Fibroblast of lung (primary cell): ENCODE measurements around the gene KCNIP4.

ENCODE experiments used
- EZH2 ChIP-seq: IDR thresholded peaks from 2 replicates; pipeline ENCODE4 v1.5.1; 2012; ENCODE audit warnings: low read length, control low read depth, mild to moderate bottlenecking; ENCODE audit errors: missing control alignments
- TF ChIP-seq, protein P1 (sequence below), 2 donors: IDR thresholded peaks in 1 of 2; conservative IDR thresholded peaks in 1 of 2; 1 replicate in 1 of 2; 2 replicates in 1 of 2; pipeline ENCODE4 v1.5.1; 2011 to 2012; ENCODE audit warnings: low read length in 2 of 2, control low read depth in 1 of 2, inconsistent platforms in 1 of 2, low read depth in 1 of 2, mild to moderate bottlenecking in 1 of 2

GRCh38 chr4:21893136-21893535 is 55.4 kb downstream of the KCNIP4 start:
- TF ChIP-seq EZH2, result no peak
- TF ChIP-seq, protein P1, sequence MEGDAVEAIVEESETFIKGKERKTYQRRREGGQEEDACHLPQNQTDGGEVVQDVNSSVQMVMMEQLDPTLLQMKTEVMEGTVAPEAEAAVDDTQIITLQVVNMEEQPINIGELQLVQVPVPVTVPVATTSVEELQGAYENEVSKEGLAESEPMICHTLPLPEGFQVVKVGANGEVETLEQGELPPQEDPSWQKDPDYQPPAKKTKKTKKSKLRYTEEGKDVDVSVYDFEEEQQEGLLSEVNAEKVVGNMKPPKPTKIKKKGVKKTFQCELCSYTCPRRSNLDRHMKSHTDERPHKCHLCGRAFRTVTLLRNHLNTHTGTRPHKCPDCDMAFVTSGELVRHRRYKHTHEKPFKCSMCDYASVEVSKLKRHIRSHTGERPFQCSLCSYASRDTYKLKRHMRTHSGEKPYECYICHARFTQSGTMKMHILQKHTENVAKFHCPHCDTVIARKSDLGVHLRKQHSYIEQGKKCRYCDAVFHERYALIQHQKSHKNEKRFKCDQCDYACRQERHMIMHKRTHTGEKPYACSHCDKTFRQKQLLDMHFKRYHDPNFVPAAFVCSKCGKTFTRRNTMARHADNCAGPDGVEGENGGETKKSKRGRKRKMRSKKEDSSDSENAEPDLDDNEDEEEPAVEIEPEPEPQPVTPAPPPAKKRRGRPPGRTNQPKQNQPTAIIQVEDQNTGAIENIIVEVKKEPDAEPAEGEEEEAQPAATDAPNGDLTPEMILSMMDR (conservative IDR thresholded peaks at IDR 0.05 in 1 of 2, IDR thresholded peaks at IDR 0.05 in 1 of 2; ENCODE audit: low read depth in 1 of 2, low read length in 2 of 2), result no peak
